ENCODE results near the gene ANKRD1. TPM values are rescaled to one million over a fixed set of nuclear protein-coding genes. Genes with fewer than 3 reads are reported as not detected.

ANKRD1 gene
- total and polyA plus RNA-seq, 2 donors (not counting 3 experiments of a cell fraction or from before 2014, with no cell fraction given), result 593 to 664 TPM

DNA sequence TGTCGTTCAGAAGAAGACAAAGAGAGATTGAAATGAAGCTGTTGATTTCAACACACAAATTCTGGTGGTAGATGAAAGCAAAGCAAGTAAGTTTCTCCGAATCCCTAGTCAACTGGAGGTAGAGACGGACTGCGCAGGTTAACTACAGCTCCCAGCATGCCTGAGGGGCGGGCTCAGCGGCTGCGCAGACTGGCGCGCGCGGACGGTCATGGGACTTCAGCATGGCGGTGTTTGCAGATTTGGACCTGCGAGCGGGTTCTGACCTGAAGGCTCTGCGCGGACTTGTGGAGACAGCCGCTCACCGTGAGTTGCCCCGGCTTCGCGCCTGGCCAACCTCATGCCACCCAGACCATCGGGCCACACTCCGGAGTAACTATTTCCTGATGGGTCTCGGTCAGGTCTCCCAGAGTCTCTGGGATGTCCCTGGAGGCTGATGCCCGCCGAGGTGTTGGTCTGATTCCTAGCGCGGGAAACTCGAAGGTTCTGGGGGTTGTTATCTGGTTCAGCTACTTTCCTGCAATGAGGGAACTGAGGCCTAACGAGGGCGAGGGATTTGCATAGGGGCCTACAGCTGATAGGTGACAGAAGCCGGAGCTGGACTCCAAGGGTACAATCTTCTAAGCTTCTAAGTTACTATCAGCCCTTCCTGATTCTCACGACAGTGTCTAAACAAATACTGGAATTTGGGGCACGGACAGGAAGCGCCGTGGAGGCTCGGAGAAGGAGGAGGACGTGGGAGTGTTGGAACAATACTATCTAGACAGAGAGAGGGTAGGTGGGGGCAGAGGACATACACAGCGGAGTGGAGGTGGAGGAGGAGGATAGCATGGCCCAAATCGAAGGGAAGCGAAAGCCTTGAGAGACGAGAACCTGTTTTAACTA, 48.9 kb downstream of the ANKRD1 start, which contains the start of gene RPP30:
RPP30 (plus strand) TSS at position 209 of the 882 bp plus-strand sequence; CDS start at position 222, 13 bp downstream.
- dilution Hi-C loops (cut with MboI; ENCODE audit: extremely low pct_ligation_motif_present, low sequenced_read_pairs), result no loop called here
- FAIRE-seq, result peak; percentile 93
- TSS peak; percentile 54 for BruUV-seq (replicated peaks)

More for the DNA sequence above, 48.9 kb downstream of the ANKRD1 start, which contains the start of gene RPP30:
- H3K27me3 ChIP-seq (ENCODE audit: control insufficient read depth in 2 of 2, insufficient read depth in 2 of 2, low read length in 2 of 2), result peaks cover 13 to 19% of the 10 kb centered on the region in 2 experiments
- peak within 1 kb of the TSS; percentile 87 for H2AFZ ChIP-seq (ENCODE audit: low read depth, low read length)
- H3K4me2 ChIP-seq (ENCODE audit: insufficient read depth, low read length), result peak within 1 kb of the TSS; percentile 98
- H4K20me1 ChIP-seq (replicated peaks; ENCODE audit: control insufficient read depth, extremely low read depth, insufficient read depth, low read length), result no peaks in the 10 kb centered on the region
- TF ChIP-seq JUN (IDR thresholded peaks at IDR 0.05; ENCODE audit: borderline replicate concordance, insufficient read depth, insufficient read length, low read depth), result no peak
- TF ChIP-seq MYC (IDR thresholded peaks at IDR 0.05; ENCODE audit: low read depth, low read length), result no peak
- no peak for TF ChIP-seq FOS (IDR thresholded peaks at IDR 0.05; ENCODE audit: borderline replicate concordance, insufficient read depth, low read length)
- no peak for TF ChIP-seq EZH2 (IDR thresholded peaks at IDR 0.05; ENCODE audit: borderline replicate concordance, low read depth, low read length, severe bottlenecking)
- TF ChIP-seq, protein P1, sequence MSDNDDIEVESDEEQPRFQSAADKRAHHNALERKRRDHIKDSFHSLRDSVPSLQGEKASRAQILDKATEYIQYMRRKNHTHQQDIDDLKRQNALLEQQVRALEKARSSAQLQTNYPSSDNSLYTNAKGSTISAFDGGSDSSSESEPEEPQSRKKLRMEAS (IDR thresholded peaks at IDR 0.05; ENCODE audit: insufficient read depth, insufficient read length), result no peak
- TF ChIP-seq POLR2A (IDR thresholded peaks at IDR 0.05; ENCODE audit: low read depth, low read length), result peak; percentile 80
- TF ChIP-seq GATA2 (IDR thresholded peaks at IDR 0.05; ENCODE audit: insufficient read depth, insufficient read length, low read depth, low read length), result no peak
- TF ChIP-seq POLR2AphosphoS5 (IDR thresholded peaks at IDR 0.05; ENCODE audit: insufficient read depth, low read depth, low read length), result peak; percentile 68
- TF ChIP-seq, protein P2, sequence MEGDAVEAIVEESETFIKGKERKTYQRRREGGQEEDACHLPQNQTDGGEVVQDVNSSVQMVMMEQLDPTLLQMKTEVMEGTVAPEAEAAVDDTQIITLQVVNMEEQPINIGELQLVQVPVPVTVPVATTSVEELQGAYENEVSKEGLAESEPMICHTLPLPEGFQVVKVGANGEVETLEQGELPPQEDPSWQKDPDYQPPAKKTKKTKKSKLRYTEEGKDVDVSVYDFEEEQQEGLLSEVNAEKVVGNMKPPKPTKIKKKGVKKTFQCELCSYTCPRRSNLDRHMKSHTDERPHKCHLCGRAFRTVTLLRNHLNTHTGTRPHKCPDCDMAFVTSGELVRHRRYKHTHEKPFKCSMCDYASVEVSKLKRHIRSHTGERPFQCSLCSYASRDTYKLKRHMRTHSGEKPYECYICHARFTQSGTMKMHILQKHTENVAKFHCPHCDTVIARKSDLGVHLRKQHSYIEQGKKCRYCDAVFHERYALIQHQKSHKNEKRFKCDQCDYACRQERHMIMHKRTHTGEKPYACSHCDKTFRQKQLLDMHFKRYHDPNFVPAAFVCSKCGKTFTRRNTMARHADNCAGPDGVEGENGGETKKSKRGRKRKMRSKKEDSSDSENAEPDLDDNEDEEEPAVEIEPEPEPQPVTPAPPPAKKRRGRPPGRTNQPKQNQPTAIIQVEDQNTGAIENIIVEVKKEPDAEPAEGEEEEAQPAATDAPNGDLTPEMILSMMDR (IDR thresholded peaks at IDR 0.05; ENCODE audit: extremely low read depth in 1 of 2, insufficient read depth in 1 of 2, low read depth in 1 of 2, low read length in 2 of 2), result no peak
- peaks cover 25% of the 10 kb centered on the region for H3K79me2 ChIP-seq (ENCODE audit: control insufficient read depth, insufficient read depth, low read length)
- H3K4me1 ChIP-seq (ENCODE audit: control insufficient read depth, extremely low read depth, insufficient read depth, low read length), result peaks cover 18% of the 10 kb centered on the region
- POLR2A ChIA-PET, result no interaction called here
- intact Hi-C loops (cut with micrococcal nuclease), result loop anchor here (1.0 to 10.0 kb wide), 5 partner anchors 13 to 923 kb away; partner anchors contain the start of genes PCGF5 and TNKS2
- DNase-seq (ENCODE audit: low read depth, low spot score), result peak; percentile 92
- H3K27ac ChIP-seq (ENCODE audit: insufficient read depth, low read depth, low read length), result peak within 1 kb of the TSS; percentile 61
- CTCF ChIA-PET, result interaction anchor here (0.7 to 1.7 kb wide), 13 partner anchors 8 to 1076 kb away, joined by 3 to 10 read pairs (median 3); no protein-coding TSS in a partner anchor
- H3K4me3 ChIP-seq (replicated peaks in 1 of 3; ENCODE audit: insufficient read depth in 1 of 3, low read depth in 1 of 3, low read length in 3 of 3), result peak within 1 kb of the TSS; percentile 89 to 93 (median 91)
- peaks cover 0 to 2% of the 10 kb centered on the region in 2 experiments for H3K36me3 ChIP-seq (ENCODE audit: control insufficient read depth in 2 of 2, extremely low read depth in 1 of 2, insufficient read depth in 2 of 2, low read length in 2 of 2)
- H3K9me1 ChIP-seq (replicated peaks; ENCODE audit: control insufficient read depth, extremely low read depth, insufficient read depth, low read length), result no peaks in the 10 kb centered on the region
- no peaks in the 10 kb centered on the region for H3K9me3 ChIP-seq (replicated peaks; ENCODE audit: control insufficient read depth, insufficient read depth, low read length)
- peak within 1 kb of the TSS; percentile 77 for H3K9ac ChIP-seq (replicated peaks; ENCODE audit: extremely low read depth, insufficient read depth, low read length)
